Cardiac muscle cell (in vitro differentiated cells and primary cell): Measurements from ENCODE around the gene HGS. TPM values are rescaled to one million over a fixed set of nuclear protein-coding genes. Genes with fewer than 3 reads are reported as not detected.
A peak's percentile ranks its signal among the peaks of the same experiment; 100 is the strongest.

Experiments used
- DNase-seq, 2 donors: peaks; one replicate each; pipeline versions ENCODE4 v3.0.0 to v3.0.0-alpha.2; 2010 to 2017; ENCODE audit warnings: low read depth in 1 of 2, low spot score in 1 of 2
- H3K27ac ChIP-seq: fragments of 200-600 bp; sonication (generic); 2 replicates; pipeline ENCODE4 v1.5.1; 2016
- H3K27me3 ChIP-seq: fragments of 200-600 bp; sonication (generic); 2 replicates; pipeline ENCODE4 v1.6.0; 2016; ENCODE audit warnings: control low read depth
- H3K36me3 ChIP-seq: fragments of 200-600 bp; sonication (generic); 2 replicates; pipeline ENCODE4 v1.5.1; 2016; ENCODE audit warnings: control low read depth
- H3K4me1 ChIP-seq: fragments of 200-600 bp; sonication (generic); 2 replicates; pipeline ENCODE4 v1.8.1; 2017; ENCODE audit warnings: low read depth, mild to moderate bottlenecking, mixed run types
- H3K4me3 ChIP-seq: fragments of 200-600 bp; sonication (generic); 2 replicates; pipeline ENCODE4 v1.5.1; 2016; ENCODE audit warnings: mild to moderate bottlenecking
- H3K9me3 ChIP-seq: fragments of 200-600 bp; sonication (generic); 2 replicates; pipeline ENCODE4 v1.5.1; 2017; ENCODE audit warnings: low read depth, mild to moderate bottlenecking, control low read depth
- CTCF ChIP-seq: IDR thresholded peaks from 2 replicates; pipeline ENCODE4 v1.5.1; 2012; ENCODE audit warnings: low read depth, mild to moderate bottlenecking, low read length
- polyA plus RNA-seq: library from polyadenylated mRNA; unstranded; fragments of >200 nt; fragmentation: Nextera tagmentation; extraction: Ambion mirVana; gene quantifications from 2 replicates; pipeline ENCODE4 v1.2.1, GENCODE V29; 2016
- total RNA-seq: library from RNA; depleted of rRNA; stranded (reverse); fragments of >200 nt; gene quantifications from 2 replicates; pipeline ENCODE4 v1.2.3, GENCODE V29; 2016

The HGS gene
- total and polyA plus RNA-seq, 2 experiments from 2014 or later, result 107 to 109 TPM

GRCh38 chr17:81647640-81648012 lies 36.2 kb upstream of the HGS start:
- H3K4me1 ChIP-seq, result no peaks in the 10 kb centered on the region
- H3K27me3 ChIP-seq, result peaks cover 28% of the 10 kb centered on the region
- no peak overlapping the region for H3K27ac ChIP-seq
- TF ChIP-seq CTCF, result no peak
- no peak for DNase-seq
- H3K4me3 ChIP-seq, result no peak overlapping the region
- H3K36me3 ChIP-seq, result no peaks in the 10 kb centered on the region
- no peaks in the 10 kb centered on the region for H3K9me3 ChIP-seq

GRCh38 chr17:81648013-81648706 lies 35.7 kb upstream of the HGS start:
- peaks cover 28% of the 10 kb centered on the region for H3K27me3 ChIP-seq
- H3K36me3 ChIP-seq, result no peaks in the 10 kb centered on the region
- DNase-seq, result no peak
- no peak for TF ChIP-seq CTCF
- H3K9me3 ChIP-seq, result no peaks in the 10 kb centered on the region
- H3K4me1 ChIP-seq, result peaks cover 4% of the 10 kb centered on the region
- no peak overlapping the region for H3K27ac ChIP-seq
- no peak overlapping the region for H3K4me3 ChIP-seq

GRCh38 chr17:81648707-81649085 lies 35.1 kb upstream of the HGS start:
- no peak overlapping the region for H3K27ac ChIP-seq
- H3K4me3 ChIP-seq, result no peak overlapping the region
- peaks cover 4% of the 10 kb centered on the region for H3K4me1 ChIP-seq
- no peaks in the 10 kb centered on the region for H3K36me3 ChIP-seq
- TF ChIP-seq CTCF, result no peak
- H3K27me3 ChIP-seq, result peaks cover 28% of the 10 kb centered on the region
- no peak for DNase-seq
- H3K9me3 ChIP-seq, result no peaks in the 10 kb centered on the region

- Histone ChIP-seq H3K4me3 (no peak overlapping the region), H3K36me3 (no peaks in the 10 kb centered on the region), H3K4me1 (peaks cover 4% of the 10 kb centered on the region), H3K27ac (no peak overlapping the region), H3K27me3 (peaks cover 28% of the 10 kb centered on the region), H3K9me3 (no peaks in the 10 kb centered on the region)
- DNase-seq, result no peak
- TF ChIP-seq CTCF, result no peak
These were observed 32.9 kb upstream of the HGS start for GRCh38 chr17:81650951-81651350.

GRCh38 chr17:81651692-81652091 lies 32.1 kb upstream of the HGS start:
- peak in 1 of 2 donors; percentile 84 for DNase-seq
- no peak for TF ChIP-seq CTCF
- Histone ChIP-seq H3K4me3 (no peak overlapping the region), H3K27ac (no peak overlapping the region), H3K9me3 (no peaks in the 10 kb centered on the region), H3K4me1 (peaks cover 4% of the 10 kb centered on the region), H3K36me3 (no peaks in the 10 kb centered on the region), H3K27me3 (peaks cover 28% of the 10 kb centered on the region)
